Mesenchymal stem cell (in vitro differentiated cells and primary cell): Measurements from ENCODE around the gene PKIG.

Experiments
- DNase-seq: peaks from one replicate; pipeline ENCODE4 v3.0.0-alpha.2; 2013
- H2AFZ ChIP-seq: one replicate; pipeline ENCODE4 v1.6.1; 2013; ENCODE audit warnings: low read depth, mild to moderate bottlenecking, control low read depth, inconsistent platforms, low read length, moderate library complexity
- H2AK5ac ChIP-seq: 2 replicates; pipeline ENCODE4 v1.6.1; 2013; ENCODE audit warnings: low read length, moderate library complexity, mild to moderate bottlenecking, inconsistent platforms; ENCODE audit not compliant: severe bottlenecking
- H2BK120ac ChIP-seq: one replicate; pipeline ENCODE4 v1.6.1; 2013; ENCODE audit warnings: low read depth, mild to moderate bottlenecking, inconsistent platforms, low read length, moderate library complexity
- H2BK12ac ChIP-seq, 2 experiments: one replicate each; pipeline ENCODE4 v1.6.1; 2013; ENCODE audit warnings: inconsistent platforms in 2 of 2, low read length in 2 of 2, mild to moderate bottlenecking in 2 of 2, moderate library complexity in 2 of 2, control low read depth in 1 of 2
- H2BK15ac ChIP-seq: one replicate; pipeline ENCODE4 v1.6.1; 2013; ENCODE audit warnings: mild to moderate bottlenecking, low read depth, inconsistent platforms; ENCODE audit not compliant: poor library complexity, severe bottlenecking
- H2BK5ac ChIP-seq: 2 replicates; pipeline ENCODE4 v1.6.1; 2013; ENCODE audit warnings: low read depth, mild to moderate bottlenecking, low read length, control low read depth, inconsistent platforms; ENCODE audit not compliant: poor library complexity, severe bottlenecking
- H3K14ac ChIP-seq, 2 experiments: one replicate each; pipeline ENCODE4 v1.6.1; 2013; ENCODE audit warnings: inconsistent platforms in 2 of 2, low read length in 2 of 2, control low read depth in 1 of 2, mild to moderate bottlenecking in 1 of 2, moderate library complexity in 1 of 2
- H3K18ac ChIP-seq, 2 experiments: one replicate each; pipeline ENCODE4 v1.6.1; 2013; ENCODE audit warnings: inconsistent platforms in 2 of 2, low read length in 2 of 2, control low read depth in 1 of 2, low read depth in 1 of 2, mild to moderate bottlenecking in 1 of 2
- H3K23ac ChIP-seq, 2 experiments: one replicate each; pipeline ENCODE4 v1.6.1; 2013; ENCODE audit warnings: inconsistent platforms in 2 of 2, low read length in 2 of 2, mild to moderate bottlenecking in 2 of 2, moderate library complexity in 2 of 2, control low read depth in 1 of 2
- H3K27ac ChIP-seq: 2 replicates; pipeline ENCODE4 v1.5.1; 2013; ENCODE audit warnings: mild to moderate bottlenecking, moderate library complexity, low read length, control low read depth, inconsistent platforms; ENCODE audit not compliant: poor library complexity, severe bottlenecking
- H3K27me3 ChIP-seq, 2 experiments: 2 replicates each; pipeline versions ENCODE4 v1.6.1 to v1.7.0; 2013; ENCODE audit warnings: low read length in 2 of 2, mild to moderate bottlenecking in 2 of 2, moderate library complexity in 2 of 2, control low read depth in 1 of 2, inconsistent platforms in 1 of 2; ENCODE audit not compliant: control insufficient read depth in 1 of 2, insufficient read depth in 1 of 2
- H3K36me3 ChIP-seq, 2 experiments: 2 replicates each; pipeline versions ENCODE4 v1.6.1 to v1.7.0; 2013; ENCODE audit warnings: low read length in 2 of 2, control low read depth in 1 of 2, inconsistent platforms in 1 of 2, low read depth in 1 of 2, mild to moderate bottlenecking in 1 of 2; ENCODE audit not compliant: insufficient read depth in 2 of 2, control insufficient read depth in 1 of 2
- H3K4ac ChIP-seq, 2 experiments: one replicate each; pipeline ENCODE4 v1.6.1; 2013; ENCODE audit warnings: inconsistent platforms in 2 of 2, low read length in 2 of 2, mild to moderate bottlenecking in 2 of 2, moderate library complexity in 2 of 2, control low read depth in 1 of 2, low read depth in 1 of 2
- H3K4me1 ChIP-seq: 2 replicates; pipeline ENCODE4 v1.6.1; 2013; ENCODE audit warnings: low read depth, low read length, control low read depth; ENCODE audit not compliant: control insufficient read depth, insufficient read depth
- H3K4me2 ChIP-seq: 2 replicates; pipeline ENCODE4 v1.6.1; 2013; ENCODE audit warnings: low read length, mild to moderate bottlenecking, inconsistent platforms; ENCODE audit not compliant: poor library complexity, severe bottlenecking
- H3K4me3 ChIP-seq, 2 experiments: 2 replicates each; pipeline versions ENCODE4 v1.5.1 to v1.7.0; 2013; ENCODE audit warnings: low read length in 2 of 2, mild to moderate bottlenecking in 2 of 2, control low read depth in 1 of 2, low read depth in 1 of 2; ENCODE audit not compliant: insufficient read depth in 1 of 2
- H3K79me1 ChIP-seq: replicated peaks from 2 replicates; pipeline ENCODE4 v1.6.1; 2013; ENCODE audit warnings: mild to moderate bottlenecking, control low read depth, low read length, inconsistent platforms; ENCODE audit not compliant: poor library complexity, severe bottlenecking
- H3K9ac ChIP-seq: 2 replicates; pipeline ENCODE4 v1.7.0; 2013; ENCODE audit warnings: mild to moderate bottlenecking, low read length, moderate library complexity
- H3K9me3 ChIP-seq: 2 replicates; pipeline ENCODE4 v1.7.0; 2013; ENCODE audit warnings: mild to moderate bottlenecking, low read length; ENCODE audit not compliant: control insufficient read depth
- H4K8ac ChIP-seq: one replicate; pipeline ENCODE4 v1.6.1; 2013; ENCODE audit warnings: inconsistent platforms, mild to moderate bottlenecking, low read length, moderate library complexity
- H4K91ac ChIP-seq: one replicate; pipeline ENCODE4 v1.6.1; 2013; ENCODE audit warnings: mild to moderate bottlenecking, low read length, inconsistent platforms
- WGBS: methylation state at CpG from one replicate; pipeline ENCODE4 v1.1.7; 2013; ENCODE audit warnings: mixed read lengths; 5-methylcytosine and 5-hydroxymethylcytosine counted together

Gene PKIG

GRCh38 chr20:44624152-44624551 is 41.8 kb downstream of the PKIG start:
- Histone ChIP-seq H2BK5ac (no peak overlapping the region), H3K4me2 (no peak overlapping the region), H2AK5ac (no peak overlapping the region), H3K4ac (no peak overlapping the region), H2BK12ac (no peak overlapping the region), H3K27ac (no peak overlapping the region), H3K23ac (peak overlapping the region in 1 of 2 experiments; percentile 32), H3K4me1 (no peaks in the 10 kb centered on the region), H4K8ac (no peak overlapping the region), H2BK120ac (no peak overlapping the region), H4K91ac (no peak overlapping the region), H2BK15ac (no peak overlapping the region), H3K79me1 (peaks cover 2% of the 10 kb centered on the region), H3K18ac (no peak overlapping the region), H3K27me3 (no peaks in the 10 kb centered on the region), H3K36me3 (peaks cover 90 to 92% of the 10 kb centered on the region in 2 experiments), H3K4me3 (no peak overlapping the region), H3K14ac (no peak overlapping the region), H3K9me3 (peaks cover 8% of the 10 kb centered on the region), H2AFZ (no peak overlapping the region), H3K9ac (no peak overlapping the region)
- WGBS: 89% methylated on average over 4 of the region's 4 CpGs
- no peak for DNase-seq

GRCh38 chr20:44624743-44625271 is 42.4 kb downstream of the PKIG start:
- peaks cover 2% of the 10 kb centered on the region for H3K79me1 ChIP-seq
- no peak overlapping the region for H2BK12ac ChIP-seq
- no peak overlapping the region for H2BK5ac ChIP-seq
- no peaks in the 10 kb centered on the region for H3K27me3 ChIP-seq
- H2AK5ac ChIP-seq: no peak overlapping the region
- no peak overlapping the region for H3K4me3 ChIP-seq
- peaks cover 8% of the 10 kb centered on the region for H3K9me3 ChIP-seq
- no peak overlapping the region for H3K18ac ChIP-seq
- H3K4me1 ChIP-seq: no peaks in the 10 kb centered on the region
- no peak overlapping the region for H3K27ac ChIP-seq
- no peak overlapping the region for H3K4ac ChIP-seq
- H3K14ac ChIP-seq: no peak overlapping the region
- whole genome bisulfite sequencing: 98% methylated on average over 5 of the region's 6 CpGs
- no peak overlapping the region for H3K9ac ChIP-seq
- no peak overlapping the region for H4K8ac ChIP-seq
- no peak overlapping the region for H3K23ac ChIP-seq
- H2AFZ ChIP-seq: no peak overlapping the region
- H2BK120ac ChIP-seq: no peak overlapping the region
- no peak overlapping the region for H2BK15ac ChIP-seq
- peaks cover 87 to 89% of the 10 kb centered on the region in 2 experiments for H3K36me3 ChIP-seq
- no peak overlapping the region for H4K91ac ChIP-seq
- no peak overlapping the region for H3K4me2 ChIP-seq
- no peak for DNase-seq

GRCh38 chr20:44625361-44625760 is 43.0 kb downstream of the PKIG start:
- Histone ChIP-seq H3K18ac (no peak overlapping the region), H3K4me3 (no peak overlapping the region)
- 94% methylated on average over 7 of the region's 8 CpGs for WGBS

GRCh38 chr20:44626278-44626677 is 43.9 kb downstream of the PKIG start:
- H3K36me3 ChIP-seq: peaks cover 77 to 79% of the 10 kb centered on the region in 2 experiments
- no peak overlapping the region for H3K4ac ChIP-seq
- no peak overlapping the region for H2BK5ac ChIP-seq
- H3K79me1 ChIP-seq: peaks cover 2% of the 10 kb centered on the region
- H3K27me3 ChIP-seq: no peaks in the 10 kb centered on the region
- H3K4me3 ChIP-seq: no peak overlapping the region
- H3K4me2 ChIP-seq: no peak overlapping the region
- H4K8ac ChIP-seq: no peak overlapping the region
- WGBS: 100% methylated on average over 5 of the region's 7 CpGs
- no peak overlapping the region for H2BK120ac ChIP-seq
- no peak overlapping the region for H3K23ac ChIP-seq
- no peak overlapping the region for H3K18ac ChIP-seq
- no peak overlapping the region for H3K14ac ChIP-seq
- H4K91ac ChIP-seq: no peak overlapping the region
- H3K4me1 ChIP-seq: peaks cover 1% of the 10 kb centered on the region
- no peak overlapping the region for H3K9ac ChIP-seq
- DNase-seq: no peak
- no peak overlapping the region for H2BK12ac ChIP-seq
- no peak overlapping the region for H2AFZ ChIP-seq
- H3K9me3 ChIP-seq: peaks cover 8% of the 10 kb centered on the region
- H2AK5ac ChIP-seq: no peak overlapping the region
- H3K27ac ChIP-seq: no peak overlapping the region
- no peak overlapping the region for H2BK15ac ChIP-seq

More at GRCh38 chr20:44625361-44625760, 43.0 kb downstream of the PKIG start:
- no peak overlapping the region for H3K27ac ChIP-seq
- no peak overlapping the region for H2BK120ac ChIP-seq
- H3K14ac ChIP-seq: no peak overlapping the region
- no peak overlapping the region for H2AFZ ChIP-seq
- H4K8ac ChIP-seq: no peak overlapping the region
- no peak overlapping the region for H4K91ac ChIP-seq
- no peak overlapping the region for H2AK5ac ChIP-seq
- H3K9ac ChIP-seq: no peak overlapping the region
- no peak overlapping the region for H2BK15ac ChIP-seq
- no peak overlapping the region for H3K23ac ChIP-seq
- H3K4ac ChIP-seq: no peak overlapping the region
- H2BK12ac ChIP-seq: no peak overlapping the region
- H3K9me3 ChIP-seq: peaks cover 8% of the 10 kb centered on the region
- H3K4me2 ChIP-seq: no peak overlapping the region
- no peak overlapping the region for H2BK5ac ChIP-seq
- DNase-seq: no peak
- H3K79me1 ChIP-seq: peaks cover 2% of the 10 kb centered on the region
- H3K4me1 ChIP-seq: no peaks in the 10 kb centered on the region
- H3K27me3 ChIP-seq: no peaks in the 10 kb centered on the region
- H3K36me3 ChIP-seq: peaks cover 82 to 84% of the 10 kb centered on the region in 2 experiments
